Measurements from ENCODE around the gene RSPO4. TPM values are rescaled to one million over a fixed set of nuclear protein-coding genes. Genes with fewer than 3 reads are reported as not detected.
A peak's percentile ranks its signal among the peaks of the same experiment; 100 is the strongest.

The RSPO4 gene
- total and polyA plus RNA-seq, 2 of the 13 experiments (the other 11 are each of a cell fraction or from before 2014, with no cell fraction given): not detected

DNA sequence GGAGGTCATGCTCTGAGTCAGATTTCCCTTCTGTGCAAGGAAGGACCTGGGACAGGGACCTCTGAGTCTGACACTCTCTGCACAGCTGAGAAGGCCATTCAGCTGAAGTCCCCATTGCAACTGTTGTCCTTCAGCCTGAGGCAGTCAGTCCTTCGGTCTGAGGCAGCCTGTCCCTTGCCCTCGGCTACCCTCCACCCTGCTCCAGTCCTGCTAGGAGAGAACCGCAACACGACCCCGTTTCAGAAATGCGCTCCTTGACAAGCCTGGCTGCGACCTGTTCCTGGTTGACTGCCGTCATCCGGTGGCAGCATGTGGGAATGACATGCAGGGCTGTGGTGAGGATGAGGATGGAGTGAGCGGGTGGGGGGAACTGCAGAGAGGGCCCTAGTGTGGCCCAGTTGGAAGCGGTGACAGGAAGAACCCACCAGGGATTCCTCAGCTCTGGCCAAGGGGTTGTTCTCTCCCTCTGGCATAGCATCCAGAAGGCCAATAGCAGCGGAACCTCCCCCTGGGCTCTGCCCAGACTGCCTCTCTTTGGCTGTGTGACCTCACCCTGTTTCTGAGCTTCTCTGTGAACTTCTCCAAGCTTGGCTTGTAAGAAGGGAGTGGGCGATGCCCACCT, 45.7 kb downstream of the RSPO4 start (continued):
- TF ChIP-seq, protein P1, sequence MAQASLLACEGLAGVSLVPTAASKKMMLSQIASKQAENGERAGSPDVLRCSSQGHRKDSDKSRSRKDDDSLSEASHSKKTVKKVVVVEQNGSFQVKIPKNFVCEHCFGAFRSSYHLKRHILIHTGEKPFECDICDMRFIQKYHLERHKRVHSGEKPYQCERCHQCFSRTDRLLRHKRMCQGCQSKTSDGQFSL (CRISPR knock-in tag; IDR thresholded peaks at IDR 0.05): peak; percentile 63; the same call in 1 of the 2 replicates
- TF ChIP-seq, protein P2, sequence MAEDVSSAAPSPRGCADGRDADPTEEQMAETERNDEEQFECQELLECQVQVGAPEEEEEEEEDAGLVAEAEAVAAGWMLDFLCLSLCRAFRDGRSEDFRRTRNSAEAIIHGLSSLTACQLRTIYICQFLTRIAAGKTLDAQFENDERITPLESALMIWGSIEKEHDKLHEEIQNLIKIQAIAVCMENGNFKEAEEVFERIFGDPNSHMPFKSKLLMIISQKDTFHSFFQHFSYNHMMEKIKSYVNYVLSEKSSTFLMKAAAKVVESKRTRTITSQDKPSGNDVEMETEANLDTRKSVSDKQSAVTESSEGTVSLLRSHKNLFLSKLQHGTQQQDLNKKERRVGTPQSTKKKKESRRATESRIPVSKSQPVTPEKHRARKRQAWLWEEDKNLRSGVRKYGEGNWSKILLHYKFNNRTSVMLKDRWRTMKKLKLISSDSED (CRISPR knock-in tag; IDR thresholded peaks at IDR 0.05): no peak
- peak; percentile 64; the same call in 1 of the 2 replicates for TF ChIP-seq AHR (CRISPR knock-in tag; IDR thresholded peaks at IDR 0.05)
- peak; percentile 40 for TF ChIP-seq ELF3 (CRISPR knock-in tag; IDR thresholded peaks at IDR 0.05)
- no peak for TF ChIP-seq ZNF121 (CRISPR knock-in tag; IDR thresholded peaks at IDR 0.05)
- no peak for TF ChIP-seq CBX2 (IDR thresholded peaks at IDR 0.05; ENCODE audit: low read depth, low read length)
- no peak for TF ChIP-seq CBX2 (CRISPR knock-in tag; IDR thresholded peaks at IDR 0.05; ENCODE audit: low read depth)
- no peak for TF ChIP-seq GATA4 (IDR thresholded peaks at IDR 0.05; ENCODE audit: borderline replicate concordance, low read depth)
- TF ChIP-seq ZBTB38 (CRISPR knock-in tag; IDR thresholded peaks at IDR 0.05): no peak
- TF ChIP-seq ZNF354B (CRISPR knock-in tag; IDR thresholded peaks at IDR 0.05): no peak
- no peak for TF ChIP-seq SETDB1 (CRISPR knock-in tag; IDR thresholded peaks at IDR 0.05; ENCODE audit: borderline replicate concordance)
- TF ChIP-seq ZNF124 (CRISPR knock-in tag; IDR thresholded peaks at IDR 0.05): 0 out of 2 replicates have a peak, but pooled peaks have one; percentile 39
- no peak for TF ChIP-seq AGO2 (optimal IDR thresholded peaks at IDR 0.05; ENCODE audit: low read depth, low read length)
- TF ChIP-seq, protein P3, sequence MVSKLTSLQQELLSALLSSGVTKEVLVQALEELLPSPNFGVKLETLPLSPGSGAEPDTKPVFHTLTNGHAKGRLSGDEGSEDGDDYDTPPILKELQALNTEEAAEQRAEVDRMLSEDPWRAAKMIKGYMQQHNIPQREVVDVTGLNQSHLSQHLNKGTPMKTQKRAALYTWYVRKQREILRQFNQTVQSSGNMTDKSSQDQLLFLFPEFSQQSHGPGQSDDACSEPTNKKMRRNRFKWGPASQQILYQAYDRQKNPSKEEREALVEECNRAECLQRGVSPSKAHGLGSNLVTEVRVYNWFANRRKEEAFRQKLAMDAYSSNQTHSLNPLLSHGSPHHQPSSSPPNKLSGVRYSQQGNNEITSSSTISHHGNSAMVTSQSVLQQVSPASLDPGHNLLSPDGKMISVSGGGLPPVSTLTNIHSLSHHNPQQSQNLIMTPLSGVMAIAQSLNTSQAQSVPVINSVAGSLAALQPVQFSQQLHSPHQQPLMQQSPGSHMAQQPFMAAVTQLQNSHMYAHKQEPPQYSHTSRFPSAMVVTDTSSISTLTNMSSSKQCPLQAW (CRISPR knock-in tag; IDR thresholded peaks at IDR 0.05): peak; percentile 68
- TF ChIP-seq, protein P4, sequence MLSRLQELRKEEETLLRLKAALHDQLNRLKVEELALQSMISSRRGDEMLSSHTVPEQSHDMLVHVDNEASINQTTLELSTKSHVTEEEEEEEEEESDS (CRISPR knock-in tag; IDR thresholded peaks at IDR 0.05; ENCODE audit: borderline replicate concordance): no peak
- TF ChIP-seq MLLT10 (CRISPR knock-in tag; IDR thresholded peaks at IDR 0.05): no peak
- TF ChIP-seq MAZ (IDR thresholded peaks at IDR 0.05; ENCODE audit: borderline replicate concordance, low read depth, low read length): peak; percentile 59; the same call in 1 of the 2 replicates
- peak; percentile 66 for TF ChIP-seq MAZ (CRISPR knock-in tag; IDR thresholded peaks at IDR 0.05; ENCODE audit: low read depth)
- TF ChIP-seq ZNF143 (CRISPR knock-in tag; IDR thresholded peaks at IDR 0.05): no peak
- TF ChIP-seq LCORL (IDR thresholded peaks at IDR 0.05): no peak
- no peak for TF ChIP-seq LCORL (CRISPR knock-in tag; IDR thresholded peaks at IDR 0.05)
- TF ChIP-seq ZNF558 (CRISPR knock-in tag; IDR thresholded peaks at IDR 0.05; ENCODE audit: borderline replicate concordance): no peak
- TF ChIP-seq U2AF2 (IDR thresholded peaks at IDR 0.05; ENCODE audit: low read depth, low read length): no peak
- TF ChIP-seq, protein P5, sequence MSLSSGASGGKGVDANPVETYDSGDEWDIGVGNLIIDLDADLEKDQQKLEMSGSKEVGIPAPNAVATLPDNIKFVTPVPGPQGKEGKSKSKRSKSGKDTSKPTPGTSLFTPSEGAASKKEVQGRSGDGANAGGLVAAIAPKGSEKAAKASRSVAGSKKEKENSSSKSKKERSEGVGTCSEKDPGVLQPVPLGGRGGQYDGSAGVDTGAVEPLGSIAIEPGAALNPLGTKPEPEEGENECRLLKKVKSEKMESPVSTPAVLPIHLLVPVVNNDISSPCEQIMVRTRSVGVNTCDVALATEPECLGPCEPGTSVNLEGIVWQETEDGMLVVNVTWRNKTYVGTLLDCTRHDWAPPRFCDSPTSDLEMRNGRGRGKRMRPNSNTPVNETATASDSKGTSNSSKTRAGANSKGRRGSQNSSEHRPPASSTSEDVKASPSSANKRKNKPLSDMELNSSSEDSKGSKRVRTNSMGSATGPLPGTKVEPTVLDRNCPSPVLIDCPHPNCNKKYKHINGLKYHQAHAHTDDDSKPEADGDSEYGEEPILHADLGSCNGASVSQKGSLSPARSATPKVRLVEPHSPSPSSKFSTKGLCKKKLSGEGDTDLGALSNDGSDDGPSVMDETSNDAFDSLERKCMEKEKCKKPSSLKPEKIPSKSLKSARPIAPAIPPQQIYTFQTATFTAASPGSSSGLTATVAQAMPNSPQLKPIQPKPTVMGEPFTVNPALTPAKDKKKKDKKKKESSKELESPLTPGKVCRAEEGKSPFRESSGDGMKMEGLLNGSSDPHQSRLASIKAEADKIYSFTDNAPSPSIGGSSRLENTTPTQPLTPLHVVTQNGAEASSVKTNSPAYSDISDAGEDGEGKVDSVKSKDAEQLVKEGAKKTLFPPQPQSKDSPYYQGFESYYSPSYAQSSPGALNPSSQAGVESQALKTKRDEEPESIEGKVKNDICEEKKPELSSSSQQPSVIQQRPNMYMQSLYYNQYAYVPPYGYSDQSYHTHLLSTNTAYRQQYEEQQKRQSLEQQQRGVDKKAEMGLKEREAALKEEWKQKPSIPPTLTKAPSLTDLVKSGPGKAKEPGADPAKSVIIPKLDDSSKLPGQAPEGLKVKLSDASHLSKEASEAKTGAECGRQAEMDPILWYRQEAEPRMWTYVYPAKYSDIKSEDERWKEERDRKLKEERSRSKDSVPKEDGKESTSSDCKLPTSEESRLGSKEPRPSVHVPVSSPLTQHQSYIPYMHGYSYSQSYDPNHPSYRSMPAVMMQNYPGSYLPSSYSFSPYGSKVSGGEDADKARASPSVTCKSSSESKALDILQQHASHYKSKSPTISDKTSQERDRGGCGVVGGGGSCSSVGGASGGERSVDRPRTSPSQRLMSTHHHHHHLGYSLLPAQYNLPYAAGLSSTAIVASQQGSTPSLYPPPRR (CRISPR knock-in tag; IDR thresholded peaks at IDR 0.05; ENCODE audit: borderline replicate concordance): 0 out of 2 replicates have a peak, but pooled peaks have one; percentile 29
